HG03108 (cell line): Measurements from ENCODE around the gene DNAJB5.

Experiments
- ATAC-seq: cut with Tn5 transposase; IDR thresholded peaks from one replicate; pipeline ENCODE4 v1.9.1; 2021; ENCODE audit warnings: moderate library complexity; ENCODE audit not compliant: unreplicated experiment

Gene DNAJB5

GRCh38 chr9:35044071-35044470, 54.5 kb downstream of the DNAJB5 start:
- ATAC-seq, result no peak
